ENCODE measurements around the gene PCNT.
A peak's percentile ranks its signal among the peaks of the same experiment; 100 is the strongest.

The PCNT gene

DNA sequence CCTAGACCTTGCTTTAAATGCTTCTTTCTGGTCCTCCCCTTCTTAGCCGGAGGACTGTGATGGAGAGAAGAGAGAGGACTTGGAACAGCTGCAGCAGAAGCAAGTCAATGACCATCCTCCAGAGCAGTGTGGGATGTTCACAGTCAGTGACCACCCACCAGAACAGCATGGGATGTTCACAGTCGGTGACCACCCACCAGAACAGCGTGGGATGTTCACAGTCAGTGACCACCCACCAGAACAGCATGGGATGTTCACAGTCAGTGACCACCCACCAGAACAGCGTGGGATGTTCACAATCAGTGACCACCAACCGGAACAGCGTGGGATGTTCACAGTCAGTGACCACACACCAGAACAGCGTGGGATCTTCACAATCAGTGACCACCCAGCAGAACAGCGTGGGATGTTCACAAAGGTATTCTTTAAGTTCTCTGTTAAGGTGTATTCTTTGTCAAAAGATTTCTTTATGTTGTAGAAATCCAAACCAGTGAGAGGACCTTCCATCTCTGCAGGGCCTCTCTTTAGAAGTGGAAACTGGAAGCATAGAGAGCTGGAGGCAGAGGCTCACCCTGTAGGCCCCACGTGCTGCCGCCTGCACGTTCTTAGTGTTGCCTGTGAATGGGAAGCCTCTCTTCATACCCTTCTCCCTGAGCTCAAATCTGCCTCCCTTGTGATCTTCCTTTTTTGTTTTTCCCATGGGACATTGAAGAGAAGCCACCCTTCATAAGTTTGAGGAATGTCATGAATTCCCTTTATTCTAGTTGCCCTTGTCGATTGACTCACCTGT lies 10.6 kb downstream of the PCNT start:
- no peak for FAIRE-seq
- no peak for DNase-seq (ENCODE audit: insufficient read length, low spot score)

DNA sequence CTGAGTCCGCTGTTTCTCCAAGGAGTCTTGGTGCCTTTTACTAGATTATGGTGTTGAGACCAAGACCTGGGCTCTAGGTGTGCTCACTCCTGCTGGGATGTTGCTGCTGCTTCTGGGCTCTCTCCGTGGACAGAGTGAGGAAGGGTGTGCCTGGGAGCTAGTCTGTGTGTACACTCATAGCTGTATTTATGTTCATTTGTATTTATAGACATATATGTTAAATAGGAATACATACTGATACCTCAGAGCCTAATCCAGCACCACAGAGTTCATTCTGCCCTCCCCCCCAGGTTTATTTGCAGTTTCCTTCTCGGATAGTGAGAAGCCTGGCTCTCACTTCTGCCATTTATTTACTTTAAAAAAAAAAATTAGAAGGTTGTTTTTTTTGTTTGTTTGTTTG lies 12.6 kb downstream of the PCNT start:
- no peak for FAIRE-seq
- no peak for DNase-seq (ENCODE audit: insufficient read length, low spot score)

DNA sequence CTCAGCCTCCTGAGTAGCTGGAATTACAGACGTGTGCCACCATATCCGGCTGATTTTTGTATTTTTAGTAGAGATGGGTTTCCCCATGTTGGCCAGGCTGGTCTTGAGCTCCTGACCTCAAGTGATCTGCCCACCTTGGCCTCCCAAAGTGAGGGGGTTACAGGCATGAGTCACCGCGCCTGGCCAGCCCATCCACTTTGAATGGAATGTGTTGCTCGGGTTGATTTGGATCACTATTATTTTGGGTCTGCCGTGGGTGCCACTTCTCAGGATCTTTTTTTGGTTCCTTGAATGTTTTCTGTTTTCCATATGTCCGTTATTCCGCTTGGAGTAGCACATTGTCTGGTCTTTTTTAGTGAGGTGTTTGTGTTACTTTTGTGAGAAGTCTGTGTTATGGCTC lies 17.0 kb downstream of the PCNT start:
- no peak for DNase-seq (ENCODE audit: insufficient read length, low spot score)
- no peak for FAIRE-seq

DNA sequence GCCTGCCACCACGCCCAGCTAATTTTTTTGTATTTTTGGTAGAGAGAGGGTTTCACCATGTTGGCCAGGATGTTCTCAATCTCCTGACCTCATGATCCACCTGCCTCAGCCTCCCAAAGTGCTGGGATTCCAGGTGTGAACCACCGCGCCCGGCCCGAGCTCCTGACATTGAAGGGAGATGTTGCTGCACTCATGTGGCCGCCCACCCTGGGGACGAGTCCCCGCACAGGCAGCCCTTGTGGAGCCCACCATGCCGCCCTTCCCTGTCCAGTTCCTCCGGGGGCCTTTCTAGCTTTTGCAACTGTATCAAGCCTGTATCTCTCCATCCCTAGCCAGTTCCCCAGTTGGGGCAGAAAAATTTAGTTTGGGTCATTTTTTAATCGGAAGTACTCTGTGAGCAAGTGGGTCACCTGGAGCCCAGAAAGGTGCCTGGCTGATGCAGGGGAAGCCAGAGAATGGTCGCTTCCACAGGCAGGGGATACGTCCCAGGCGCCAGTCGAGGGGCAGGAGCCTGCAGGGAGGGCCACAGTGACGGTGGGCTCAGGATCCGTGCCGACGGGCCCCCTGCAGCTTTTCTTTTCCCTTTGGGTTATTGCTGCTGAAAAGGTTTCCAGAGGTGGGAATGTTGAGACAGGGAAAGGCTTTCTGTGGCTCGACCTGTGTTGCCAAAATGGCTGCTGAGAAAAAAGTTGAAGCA lies 20.4 kb downstream of the PCNT start:
- DNase-seq (ENCODE audit: insufficient read length, low spot score) (no peak), FAIRE-seq (no peak)

DNA sequence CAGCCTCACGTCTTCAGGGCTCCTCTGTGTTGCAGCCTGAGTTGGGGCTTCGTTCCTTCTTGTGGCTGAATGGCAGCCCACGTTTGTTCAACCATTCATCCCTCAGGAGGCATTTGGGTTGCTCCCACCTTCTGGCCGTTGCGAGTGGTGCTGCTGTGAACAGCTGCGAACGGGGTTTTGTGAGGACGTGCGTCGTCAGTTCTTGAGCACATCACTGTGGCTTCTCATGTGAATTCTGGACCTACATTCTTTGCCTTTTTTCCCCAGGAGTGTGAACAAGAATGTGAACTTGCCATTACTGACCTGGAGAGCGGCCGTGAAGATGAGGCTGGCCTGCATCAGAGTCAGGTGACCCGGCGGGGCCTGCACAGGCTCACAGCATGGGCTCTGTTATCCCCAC lies 21.9 kb downstream of the PCNT start:
- FAIRE-seq (no peak), DNase-seq (ENCODE audit: insufficient read length, low spot score) (no peak)

DNA sequence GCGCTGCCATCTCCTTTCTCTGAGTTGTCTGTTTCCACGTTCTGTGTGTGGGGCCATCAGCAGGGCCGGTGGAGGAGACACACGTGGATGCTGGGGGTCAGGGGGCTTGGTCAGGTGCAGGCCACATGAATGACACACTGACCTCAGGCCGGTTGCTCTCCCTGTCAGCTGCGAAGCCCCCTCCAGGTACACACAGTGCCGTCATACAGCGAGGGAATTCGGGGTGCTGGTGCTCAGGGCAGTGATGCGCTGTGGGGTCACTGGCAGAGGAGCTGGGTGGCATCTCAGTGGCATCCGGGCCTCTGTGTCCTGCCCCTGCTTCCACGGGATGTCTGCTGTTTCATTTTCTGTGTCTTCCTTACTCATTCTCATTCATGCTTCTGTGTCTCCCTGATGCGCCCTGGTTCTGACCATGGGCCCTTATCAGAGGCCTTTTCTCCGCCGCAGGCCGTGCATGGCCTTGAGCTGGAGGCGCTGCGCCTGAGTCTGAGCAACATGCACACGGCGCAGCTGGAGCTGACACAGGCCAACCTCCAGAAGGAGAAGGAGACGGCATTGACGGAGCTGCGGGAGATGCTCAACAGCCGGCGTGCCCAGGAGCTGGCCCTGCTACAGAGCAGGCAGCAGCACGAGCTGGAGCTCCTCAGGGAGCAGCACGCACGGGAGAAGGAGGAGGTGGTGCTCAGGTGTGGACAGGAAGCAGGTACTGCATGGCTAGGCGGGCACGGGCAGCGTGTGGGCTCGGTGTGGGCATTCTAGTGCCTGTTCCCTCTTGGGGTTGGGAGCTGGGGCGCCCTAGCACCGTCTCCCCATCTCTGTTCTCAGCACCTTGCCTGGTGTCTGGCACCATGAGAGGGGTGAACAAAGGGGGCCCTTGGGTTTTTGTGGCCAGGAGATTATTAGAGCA lies 22.6 kb downstream of the PCNT start:
- FAIRE-seq = no peak

DNA sequence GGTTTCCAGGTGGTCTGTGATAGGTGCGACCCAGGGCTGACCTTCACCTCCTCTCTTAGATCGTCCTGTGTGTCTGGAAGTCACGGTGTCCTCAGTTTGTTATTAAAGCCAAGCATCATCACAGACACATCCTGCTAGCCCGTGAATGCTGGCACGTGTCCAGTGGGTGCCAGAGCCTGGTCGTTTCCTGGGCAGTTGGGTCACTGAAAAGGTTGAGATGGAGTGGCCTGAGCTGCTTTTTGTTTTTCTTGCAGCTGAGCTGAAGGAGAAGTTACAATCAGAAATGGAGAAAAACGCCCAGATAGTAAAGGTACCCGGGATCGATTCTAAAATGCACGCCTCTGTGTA lies 23.2 kb downstream of the PCNT start:
- DNase-seq (ENCODE audit: insufficient read length, low spot score) = no peak
- no peak for FAIRE-seq

More for the DNA sequence above, 22.6 kb downstream of the PCNT start:
- no peak for DNase-seq (ENCODE audit: insufficient read length, low spot score)

DNA sequence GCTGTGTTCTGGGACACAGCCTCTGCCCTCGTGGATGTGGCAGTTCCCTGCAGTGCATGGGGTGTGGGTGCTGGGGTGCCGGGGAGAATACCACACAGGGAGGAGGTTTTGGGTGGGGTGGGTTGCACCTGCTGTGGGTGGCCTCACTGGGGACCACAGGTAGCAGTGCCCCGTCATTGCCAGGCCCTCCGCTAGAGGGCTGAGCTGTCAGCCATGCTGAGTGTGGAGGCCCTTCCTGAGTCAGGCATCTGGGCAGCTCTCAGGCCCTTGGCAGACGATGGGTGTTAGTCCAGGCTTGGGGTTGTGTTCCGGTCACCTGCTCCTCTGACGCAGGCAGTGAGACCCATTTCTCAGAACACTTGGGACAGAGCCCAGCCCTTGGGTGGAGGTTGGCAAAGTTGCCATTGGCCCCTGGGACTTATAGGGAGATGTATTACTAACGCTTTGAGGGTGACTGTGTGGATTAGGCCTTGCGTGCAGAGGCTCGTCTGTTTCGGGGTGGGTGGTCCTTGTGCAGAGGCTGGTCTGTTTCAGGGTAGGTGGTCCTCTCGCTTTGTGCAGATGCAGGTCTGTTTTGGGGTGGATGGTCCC lies 23.9 kb downstream of the PCNT start:
- no peak for DNase-seq (ENCODE audit: insufficient read length, low spot score)
- no peak for FAIRE-seq

DNA sequence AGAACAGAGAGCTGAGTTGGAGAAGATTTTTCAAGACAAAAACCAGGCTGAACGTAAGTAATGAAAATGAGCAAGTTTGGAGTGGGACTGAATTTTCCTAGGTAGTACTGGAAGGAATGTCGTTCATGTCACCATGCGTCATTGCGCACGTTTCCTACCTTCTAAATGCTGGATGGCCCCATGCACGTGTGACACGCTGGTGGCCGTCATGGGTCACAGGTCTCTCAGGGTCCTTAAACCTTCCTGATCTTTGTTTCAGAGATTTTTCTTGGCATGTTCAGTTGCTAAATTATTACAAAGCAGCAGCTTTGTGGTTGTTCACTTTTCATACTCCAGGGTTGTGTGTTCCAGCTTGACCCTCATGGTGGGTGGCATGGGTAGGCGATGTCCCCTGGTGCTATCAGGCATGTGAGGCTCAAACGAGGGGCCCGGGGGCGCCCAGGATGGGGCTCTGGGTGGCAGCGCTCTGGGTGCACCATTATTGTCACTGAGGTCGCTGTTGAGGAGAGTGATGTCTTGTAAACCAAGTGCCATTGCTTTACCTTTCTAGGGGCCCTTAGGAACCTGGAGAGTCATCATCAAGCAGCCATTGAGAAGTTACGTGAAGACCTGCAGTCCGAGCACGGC lies 25.3 kb downstream of the PCNT start:
- DNase-seq (ENCODE audit: insufficient read length, low spot score) (no peak), FAIRE-seq (no peak)

DNA sequence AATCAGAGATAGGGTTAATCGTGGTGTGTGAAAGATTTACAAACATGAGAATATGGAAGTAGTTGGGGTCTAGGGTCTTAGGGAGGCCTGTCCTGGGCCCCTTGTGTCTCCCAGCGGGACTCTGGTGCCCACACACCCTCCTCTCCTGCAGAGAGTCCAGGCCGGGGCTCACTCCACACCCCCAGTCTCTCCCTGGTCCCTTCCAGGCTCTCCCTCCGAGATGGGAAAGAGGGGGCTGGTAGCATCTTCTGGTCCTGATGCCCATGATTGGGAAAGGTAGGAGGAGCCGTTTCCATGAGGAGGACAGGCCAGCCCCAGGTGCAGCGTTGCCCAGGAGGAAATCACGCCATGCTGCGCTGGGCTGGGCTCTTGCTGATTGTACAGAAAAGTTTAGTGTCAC lies 26.6 kb downstream of the PCNT start:
- no peak for FAIRE-seq
- DNase-seq (ENCODE audit: insufficient read length, low spot score) = no peak

DNA sequence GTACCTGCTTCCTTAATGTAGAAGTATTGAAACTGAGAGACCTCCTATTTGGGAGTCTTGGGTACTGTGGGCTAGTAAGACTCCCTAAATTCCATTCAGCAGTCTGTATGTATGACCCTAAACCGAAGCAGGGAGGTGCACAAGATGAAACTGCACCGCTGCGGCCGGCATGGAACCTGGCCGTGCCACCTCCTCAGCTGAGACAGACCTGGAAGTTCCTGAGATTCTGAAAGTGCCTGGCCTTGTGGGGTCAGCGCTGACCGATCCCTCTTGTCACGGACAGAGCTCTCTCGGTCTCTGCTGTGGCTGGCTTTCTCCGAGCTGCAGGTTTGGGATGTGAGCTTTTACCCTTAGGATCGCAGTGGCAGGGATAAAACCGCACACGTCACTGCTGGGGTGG lies 27.0 kb downstream of the PCNT start:
- DNase-seq (ENCODE audit: insufficient read length, low spot score) = no peak
- FAIRE-seq = no peak

DNA sequence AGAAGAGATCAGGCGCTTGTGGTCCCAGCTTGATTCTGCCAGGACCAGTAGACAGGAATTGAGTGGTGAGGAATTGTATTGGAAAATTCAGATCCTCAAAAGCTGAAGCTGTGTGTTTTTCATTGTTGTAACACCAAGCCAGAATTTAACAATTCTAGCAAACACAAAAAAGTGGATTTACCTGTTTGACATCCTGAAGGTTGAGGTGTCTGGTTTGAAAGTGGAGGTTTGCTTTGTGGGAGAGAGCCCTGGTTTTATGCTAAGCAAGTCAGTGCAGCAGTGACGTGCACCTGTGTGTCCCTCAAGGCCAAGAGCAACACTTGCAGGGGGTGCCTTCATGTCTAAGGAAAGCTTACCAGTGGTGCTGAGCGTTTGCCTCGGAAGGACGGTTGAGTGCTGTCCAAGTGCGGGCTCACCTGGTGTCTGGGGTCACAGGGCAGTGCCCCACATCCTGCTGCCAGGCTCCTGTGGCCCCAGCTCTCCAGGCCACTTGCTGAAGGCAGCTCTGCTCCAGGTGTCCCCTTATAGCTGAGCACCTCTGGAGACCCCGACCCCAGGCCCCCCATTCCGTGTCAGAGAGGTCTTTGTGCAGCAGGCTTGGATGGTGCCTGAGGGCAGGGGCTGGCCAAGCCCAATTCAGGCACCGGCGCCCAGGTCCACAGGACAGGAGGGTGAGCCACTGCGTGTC lies 27.7 kb downstream of the PCNT start:
- no peak for FAIRE-seq
- no peak for DNase-seq (ENCODE audit: insufficient read length, low spot score)

DNA sequence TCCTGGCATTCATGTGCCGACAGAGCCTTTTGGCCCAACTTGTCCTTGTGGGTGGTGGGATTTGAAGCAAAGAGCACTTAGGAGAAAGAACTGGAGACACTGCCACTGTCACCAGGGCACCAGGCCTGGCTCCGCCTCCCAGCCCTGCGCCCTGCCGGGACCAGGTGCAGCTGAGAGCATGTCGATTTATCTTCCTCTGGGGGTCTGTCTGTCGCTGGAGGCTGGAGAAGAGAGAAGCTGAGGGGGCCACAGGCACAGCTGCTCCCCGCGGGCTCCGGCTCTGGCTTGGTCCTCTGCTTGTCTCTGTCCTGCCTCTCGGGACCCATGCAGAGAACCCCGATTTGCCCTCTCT lies 28.2 kb downstream of the PCNT start:
- no peak for FAIRE-seq
- no peak for DNase-seq (ENCODE audit: insufficient read length, low spot score)

DNA sequence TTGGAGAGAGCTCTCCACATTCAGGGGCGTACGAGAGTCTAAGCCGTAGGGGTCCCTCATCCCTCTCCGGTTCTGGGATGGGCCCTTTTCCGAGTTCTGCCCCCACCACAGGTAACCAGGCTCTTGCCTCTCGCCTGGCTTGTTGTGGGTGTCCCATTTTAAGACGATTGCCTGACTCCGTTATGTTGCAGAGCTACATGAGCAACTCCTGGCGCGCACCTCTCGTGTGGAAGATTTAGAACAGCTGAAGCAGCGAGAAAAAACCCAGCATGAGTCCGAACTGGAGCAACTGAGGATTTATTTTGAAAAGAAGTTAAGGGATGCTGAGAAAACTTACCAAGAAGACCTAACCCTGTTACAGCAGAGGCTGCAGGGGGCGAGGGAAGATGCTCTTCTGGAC lies 29.0 kb downstream of the PCNT start:
- no peak for FAIRE-seq
- DNase-seq (ENCODE audit: insufficient read length, low spot score) = no peak

DNA sequence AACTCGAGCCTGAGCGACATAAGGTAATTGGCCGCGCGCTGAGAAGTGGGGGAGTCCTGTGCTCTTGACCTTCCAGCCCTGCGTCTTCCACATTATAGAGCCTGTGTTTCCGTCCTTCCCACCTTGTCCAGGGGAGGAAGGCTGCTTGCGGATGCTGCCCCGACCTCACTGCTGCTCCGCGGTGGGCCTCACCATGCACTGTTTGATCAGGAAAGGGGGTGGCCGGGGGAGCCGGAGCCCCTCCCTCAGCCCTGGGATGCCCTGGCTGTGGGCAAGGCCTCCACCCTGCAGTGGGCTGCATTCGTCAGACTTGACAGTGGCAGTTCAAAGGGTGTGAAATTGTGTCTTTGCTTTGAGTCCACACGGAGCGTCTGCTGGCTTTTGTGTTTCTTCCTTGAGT lies 30.1 kb downstream of the PCNT start:
- FAIRE-seq (no peak), DNase-seq (ENCODE audit: insufficient read length, low spot score) (no peak)

DNA sequence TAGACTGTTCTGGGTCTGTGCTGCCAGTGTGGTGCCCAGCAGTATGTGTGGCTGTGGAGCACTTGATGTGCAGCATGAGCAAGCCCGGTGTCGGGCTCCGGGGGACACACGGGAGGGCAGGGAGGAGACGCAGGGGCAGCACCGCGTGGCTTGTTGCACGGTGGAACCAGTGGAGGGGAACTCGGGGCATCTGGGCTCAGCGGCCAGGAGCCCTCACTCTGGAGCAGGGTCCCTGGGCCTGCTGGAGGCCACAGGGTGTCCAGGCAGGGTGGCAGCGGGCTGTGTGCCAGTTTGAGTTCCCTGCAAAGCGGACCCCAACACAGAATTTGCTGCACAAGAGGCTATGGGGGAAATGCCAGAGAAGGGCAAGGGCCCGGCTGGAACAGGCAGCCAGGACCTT lies 30.6 kb downstream of the PCNT start:
- no peak for FAIRE-seq
- DNase-seq (ENCODE audit: insufficient read length, low spot score) = no peak

DNA sequence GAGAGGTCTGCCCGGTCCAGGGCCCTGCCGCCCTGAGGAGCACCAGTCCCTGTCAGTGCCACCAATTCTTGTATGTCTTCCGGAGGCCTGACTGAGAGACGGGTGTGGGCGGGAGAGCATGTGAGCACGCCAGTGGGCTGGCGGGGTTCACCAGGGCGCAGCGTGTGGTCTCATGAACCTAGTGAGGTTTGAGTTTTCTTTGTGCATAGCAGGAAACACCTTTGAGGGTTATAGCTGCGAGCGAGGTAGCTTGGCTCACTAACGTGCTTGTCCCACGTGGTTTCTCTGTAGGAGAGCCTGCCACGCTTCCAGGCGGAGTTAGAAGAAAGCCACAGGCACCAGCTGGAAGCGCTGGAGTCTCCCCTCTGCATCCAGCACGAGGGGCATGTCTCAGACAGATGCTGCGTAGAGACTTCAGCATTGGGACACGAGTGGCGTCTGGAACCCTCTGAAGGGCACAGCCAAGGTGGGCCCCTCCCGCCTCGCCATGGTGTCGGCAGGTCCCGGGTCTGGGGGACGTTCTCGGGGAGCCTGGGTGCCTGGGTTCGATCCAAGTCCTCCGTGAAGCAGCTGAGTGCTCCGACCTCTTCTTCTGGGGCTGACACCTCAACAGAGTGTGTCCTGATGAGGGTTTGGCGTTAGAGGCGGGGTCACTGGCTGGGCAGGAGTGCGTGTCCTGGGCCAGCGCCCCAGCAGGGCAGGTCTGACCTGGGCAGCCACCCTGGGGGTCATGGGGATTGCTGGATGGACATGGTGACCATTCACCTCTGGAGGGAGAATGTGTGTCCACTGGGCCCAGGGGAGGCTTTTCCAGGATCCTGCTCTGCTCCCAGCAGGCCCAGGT lies 31.4 kb downstream of the PCNT start:
- FAIRE-seq (no peak), DNase-seq (ENCODE audit: insufficient read length, low spot score) (no peak)

DNA sequence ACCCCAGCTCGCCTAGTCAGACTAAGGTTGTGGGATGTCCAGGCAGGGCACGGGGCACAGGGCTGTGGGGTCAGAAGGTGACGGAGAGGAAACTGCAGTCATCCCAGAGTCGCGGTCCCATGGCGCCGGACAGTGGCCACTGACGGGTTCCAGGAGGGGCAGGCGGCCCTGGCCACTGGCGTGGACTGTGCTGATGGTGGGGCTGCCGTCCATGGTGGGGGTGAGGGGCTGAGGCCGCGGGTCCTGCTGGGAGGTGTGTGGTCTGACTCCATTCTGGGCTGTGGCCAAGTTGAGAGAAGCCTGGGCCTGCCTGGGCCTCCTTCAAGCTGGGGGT lies 32.0 kb downstream of the PCNT start:
- DNase-seq (ENCODE audit: insufficient read length, low spot score) (no peak), FAIRE-seq (no peak)

DNA sequence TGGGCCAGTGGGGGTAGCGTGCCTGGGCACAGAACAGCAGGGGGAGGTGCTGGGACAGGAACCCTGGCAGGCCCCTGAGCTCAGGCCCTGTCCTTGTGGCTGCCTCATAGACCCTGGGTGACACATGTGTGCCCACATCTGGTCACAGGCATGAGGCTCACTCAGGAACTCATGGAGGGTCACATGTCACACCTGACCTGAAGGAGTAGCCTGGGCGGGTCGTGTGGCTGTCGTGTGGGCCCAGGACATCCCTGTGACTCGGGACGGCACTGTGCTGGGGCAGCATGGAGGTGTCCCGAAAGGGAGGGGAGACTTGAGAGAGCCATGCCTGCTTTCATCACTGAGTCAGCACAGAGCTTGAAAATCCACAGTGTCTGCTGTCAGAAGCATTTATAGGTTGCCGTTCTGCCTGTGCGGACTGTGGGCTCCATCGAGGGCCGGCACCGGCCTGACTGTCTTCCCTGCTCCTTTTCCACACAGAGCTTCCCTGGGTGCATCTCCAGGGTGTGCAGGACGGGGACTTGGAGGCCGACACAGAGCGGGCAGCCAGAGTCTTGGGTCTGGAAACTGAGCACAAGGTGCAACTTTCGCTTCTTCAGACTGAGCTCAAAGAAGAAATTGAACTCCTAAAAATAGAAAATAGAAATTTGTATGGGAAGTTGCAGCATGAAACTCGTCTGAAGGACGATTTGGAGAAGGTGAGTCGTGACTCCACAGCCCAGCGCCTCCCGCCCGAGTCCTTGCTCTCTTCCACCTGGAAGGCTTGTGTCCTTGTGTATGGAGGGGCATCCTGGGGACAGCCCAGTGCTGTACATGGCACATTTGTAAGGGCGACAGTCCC lies 32.8 kb downstream of the PCNT start:
- no peak for DNase-seq (ENCODE audit: insufficient read length, low spot score)
- FAIRE-seq = peak; percentile 52

All from GM19239 (cell line).